T-helper 2 cell (primary cell): ENCODE results near the gene MBOAT1.

ENCODE experiments used
- DNase-seq, 5 experiments: peaks; one replicate each; pipeline versions ENCODE4 v3.0.0 to v3.0.0-alpha.2; 2012 to 2022

Gene MBOAT1

DNA sequence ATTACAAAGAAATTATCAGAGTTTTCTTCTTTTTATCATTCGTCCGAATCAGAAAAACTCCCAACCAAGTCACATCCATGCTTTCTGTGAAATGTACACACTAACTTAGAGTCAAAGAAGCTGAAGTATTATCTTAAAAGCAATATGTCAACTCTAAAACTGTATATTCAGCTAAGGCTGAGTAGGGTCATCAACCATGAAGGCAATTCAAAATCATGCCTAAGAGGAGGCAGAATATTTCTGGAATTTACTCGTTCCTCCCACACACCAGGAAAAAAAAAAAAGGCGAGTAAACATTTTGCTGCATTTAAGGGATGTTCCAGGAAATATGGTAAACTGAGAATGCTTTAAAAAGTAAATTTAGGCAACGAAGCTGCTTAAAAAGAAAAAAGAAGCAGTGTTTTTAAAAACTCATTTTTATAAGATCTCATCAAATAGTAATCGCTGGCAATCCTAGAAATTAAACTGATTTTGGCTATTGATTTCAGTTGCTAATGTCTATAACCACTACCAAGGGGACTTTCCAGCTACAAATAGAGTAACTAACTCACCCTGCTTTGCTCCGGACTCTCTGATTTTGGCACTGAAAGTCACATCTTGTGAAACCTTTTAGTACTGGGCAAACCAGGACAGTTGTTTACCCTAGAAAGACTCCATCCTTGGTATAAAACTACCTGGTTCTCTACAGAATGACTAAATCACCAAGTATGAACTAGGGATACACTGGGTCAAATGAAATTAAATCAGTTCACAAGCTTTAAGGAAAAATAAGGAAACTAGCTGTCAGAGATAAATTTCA is 82.8 kb downstream of the MBOAT1 start:
- no peak for DNase-seq

DNA sequence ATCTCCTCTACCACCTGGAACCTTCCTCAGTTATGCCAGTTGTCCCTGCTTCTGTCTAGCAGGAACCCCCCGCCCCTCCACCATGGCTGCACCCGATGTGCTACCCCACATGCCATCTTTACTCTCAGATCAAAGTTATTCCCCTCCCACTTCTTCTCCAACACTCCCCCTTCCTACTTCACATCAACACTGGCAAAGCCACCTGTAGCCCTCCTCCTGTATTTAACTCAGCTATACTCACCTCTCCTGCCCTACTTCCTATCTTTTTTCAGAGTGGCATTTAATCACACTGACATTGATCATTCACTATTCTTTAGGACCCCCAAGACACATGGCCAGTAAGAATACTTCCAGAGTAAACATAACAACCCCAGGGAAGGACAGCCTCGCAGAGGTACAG is 84.3 kb downstream of the MBOAT1 start:
- DNase-seq, result no peak

DNA sequence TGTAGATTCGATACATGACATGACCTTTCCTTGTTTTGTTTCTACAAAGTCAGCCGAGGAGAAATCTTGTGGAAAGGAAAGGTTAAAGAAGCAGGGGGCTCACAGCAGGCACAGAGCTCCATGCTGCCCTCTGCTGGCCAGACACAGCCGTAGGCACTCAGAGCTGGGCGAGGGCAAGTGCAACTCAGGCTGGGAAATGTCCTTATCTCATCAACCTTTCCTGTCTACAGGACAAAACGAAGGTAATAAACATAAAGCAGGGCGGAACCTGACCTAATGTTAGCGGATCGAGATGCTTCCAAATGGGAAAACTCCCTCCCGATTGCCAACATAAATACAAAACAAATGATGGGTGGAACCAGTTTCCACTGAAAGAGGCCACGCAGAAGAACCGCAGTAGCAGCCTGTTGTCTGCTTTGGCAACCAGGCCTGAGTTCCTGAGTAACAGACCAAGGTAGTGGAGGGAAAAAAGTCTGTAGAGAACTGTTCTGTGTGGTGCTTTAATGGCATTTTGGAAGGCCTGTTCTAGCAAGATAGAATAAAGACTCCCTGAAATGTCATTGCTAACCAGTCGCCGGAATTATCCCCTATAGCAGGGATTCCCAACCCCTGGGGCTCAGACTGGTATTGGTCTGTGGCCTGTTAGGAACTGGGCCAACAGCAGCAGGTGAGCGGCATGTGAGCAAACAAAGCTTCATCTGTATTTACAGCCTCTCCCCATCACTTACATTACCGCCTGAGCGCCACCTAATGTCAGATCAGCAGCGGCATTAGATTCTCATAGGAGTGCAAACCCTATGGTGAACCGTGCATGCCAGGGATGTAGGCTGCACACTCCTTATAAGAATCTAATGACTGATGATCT is 85.2 kb downstream of the MBOAT1 start:
- DNase-seq, result peak; percentile 2 to 59 (median 40)

DNA sequence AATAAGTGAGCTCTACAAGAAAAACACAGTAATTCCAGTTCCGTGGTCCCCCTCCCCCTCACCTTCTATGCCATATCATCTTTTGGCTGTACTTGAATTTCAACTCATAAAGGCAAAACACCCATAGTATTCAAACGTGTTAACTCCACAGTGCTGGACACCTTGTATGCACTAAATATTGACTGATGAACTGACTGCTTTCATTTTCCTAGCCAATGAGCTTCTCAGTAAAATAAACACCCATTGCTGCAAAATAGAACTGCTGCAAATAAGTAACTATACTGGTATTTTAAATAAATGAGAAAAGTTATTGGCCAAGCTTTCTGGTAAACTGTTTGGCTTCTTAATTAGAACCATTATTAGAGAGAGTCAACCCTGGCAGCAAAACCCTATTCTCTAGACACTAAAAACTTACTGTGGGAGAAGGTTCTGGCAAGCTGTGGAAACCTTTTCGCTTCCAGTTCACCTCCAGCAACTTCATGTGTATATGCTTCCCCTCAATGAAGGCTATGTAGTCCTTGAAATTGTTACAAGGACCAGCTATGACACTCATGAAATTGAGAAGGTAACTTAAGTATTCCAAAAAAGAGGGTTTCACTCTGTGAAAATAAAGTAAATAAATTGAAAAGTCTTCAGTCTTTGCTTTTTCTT is 86.0 kb downstream of the MBOAT1 start:
- no peak for DNase-seq

DNA sequence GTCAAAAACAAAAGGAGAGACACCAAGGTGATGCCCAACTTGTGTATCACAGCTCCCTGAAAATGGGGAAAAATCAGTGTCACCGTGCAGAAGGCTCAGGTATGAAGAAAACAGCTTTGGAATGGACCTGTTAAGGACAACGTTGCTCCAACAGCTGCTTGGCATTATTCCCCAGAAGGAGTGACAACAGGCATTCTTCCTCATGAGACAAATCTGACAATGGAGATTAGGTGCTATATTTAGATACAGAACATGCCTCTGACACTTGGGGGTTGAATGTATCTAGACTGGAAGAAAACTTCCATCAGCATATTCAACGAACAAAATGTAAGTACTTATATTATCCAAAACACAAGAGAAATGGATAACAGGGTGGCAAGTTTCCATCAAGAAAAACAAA is 87.7 kb downstream of the MBOAT1 start:
- no peak for DNase-seq

DNA sequence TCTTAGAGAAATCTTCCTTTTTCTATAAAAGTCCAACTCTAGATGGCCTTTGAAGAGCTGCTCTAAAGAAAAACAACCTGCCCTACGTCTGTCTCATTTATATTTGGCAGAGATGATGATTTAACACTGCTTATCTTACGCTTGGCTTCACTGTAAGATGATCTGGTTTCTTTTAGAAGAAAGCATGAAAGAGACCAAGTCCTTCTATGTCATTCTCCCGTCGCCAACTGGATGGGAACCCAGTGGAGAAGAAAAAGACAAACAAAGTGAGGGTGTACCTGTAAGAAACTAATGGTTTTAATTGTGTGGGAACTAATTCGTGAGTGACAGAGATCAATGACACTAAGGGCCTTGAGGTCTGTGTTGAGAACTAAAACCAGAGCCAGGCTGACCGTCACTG is 92.8 kb downstream of the MBOAT1 start:
- DNase-seq, result no peak

DNA sequence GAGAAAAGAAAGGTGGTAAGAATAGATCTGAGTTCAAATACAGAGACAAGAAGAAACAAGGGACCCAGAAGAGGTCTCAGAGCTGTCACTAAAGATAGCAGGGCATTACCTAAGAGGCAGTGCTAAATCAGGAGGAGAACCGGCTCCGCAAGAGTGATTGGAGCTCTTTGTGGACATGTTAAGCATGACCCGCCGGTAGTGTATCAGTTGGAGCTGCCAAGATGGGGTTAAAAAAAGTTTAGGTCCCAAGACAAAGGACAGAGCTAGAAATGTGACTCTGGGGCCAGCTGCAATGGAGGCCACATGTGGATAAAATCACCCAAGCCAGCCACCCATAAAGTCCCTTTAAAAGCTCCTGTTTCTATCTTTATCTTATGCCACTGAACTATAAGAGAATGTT is 93.4 kb downstream of the MBOAT1 start:
- no peak for DNase-seq

DNA sequence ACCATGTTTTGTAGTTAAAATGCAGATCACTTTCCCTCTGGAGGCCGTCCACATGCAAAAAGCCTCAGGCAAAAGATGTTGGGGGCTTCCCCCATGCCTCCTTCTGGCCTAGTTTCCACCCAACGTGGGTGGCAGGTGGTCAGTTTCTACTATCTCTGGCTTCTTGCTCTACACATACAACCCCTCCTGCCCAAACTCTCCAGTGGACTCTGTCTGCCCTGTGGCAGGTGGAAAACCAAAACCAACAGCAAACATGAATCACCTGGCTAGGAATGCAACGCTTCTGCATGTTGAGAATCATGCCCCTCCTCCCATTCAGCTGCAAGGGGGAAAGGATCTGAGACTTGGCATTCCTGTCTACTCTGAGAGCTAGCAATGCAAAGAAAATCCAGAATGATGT is 94.8 kb downstream of the MBOAT1 start:
- DNase-seq, result no peak

DNA sequence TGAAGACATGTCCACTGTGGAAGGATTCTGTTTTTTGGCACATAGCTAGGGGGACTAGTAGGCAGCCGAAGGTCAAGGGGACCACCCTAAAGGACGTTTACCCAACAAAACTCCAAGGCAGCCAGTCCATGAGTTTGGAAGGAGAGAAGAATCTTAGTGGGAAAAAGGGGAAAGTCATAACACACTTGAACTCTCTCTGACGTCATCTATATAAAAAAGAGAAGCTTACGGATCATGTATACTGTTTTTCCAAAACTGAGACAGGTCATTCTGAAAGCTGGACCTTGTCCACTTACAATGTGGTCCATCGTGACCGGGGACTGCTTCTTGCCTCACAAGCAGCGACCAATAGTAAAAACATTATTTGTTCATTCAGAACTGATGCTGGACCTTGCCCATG is 95.5 kb downstream of the MBOAT1 start:
- no peak for DNase-seq

DNA sequence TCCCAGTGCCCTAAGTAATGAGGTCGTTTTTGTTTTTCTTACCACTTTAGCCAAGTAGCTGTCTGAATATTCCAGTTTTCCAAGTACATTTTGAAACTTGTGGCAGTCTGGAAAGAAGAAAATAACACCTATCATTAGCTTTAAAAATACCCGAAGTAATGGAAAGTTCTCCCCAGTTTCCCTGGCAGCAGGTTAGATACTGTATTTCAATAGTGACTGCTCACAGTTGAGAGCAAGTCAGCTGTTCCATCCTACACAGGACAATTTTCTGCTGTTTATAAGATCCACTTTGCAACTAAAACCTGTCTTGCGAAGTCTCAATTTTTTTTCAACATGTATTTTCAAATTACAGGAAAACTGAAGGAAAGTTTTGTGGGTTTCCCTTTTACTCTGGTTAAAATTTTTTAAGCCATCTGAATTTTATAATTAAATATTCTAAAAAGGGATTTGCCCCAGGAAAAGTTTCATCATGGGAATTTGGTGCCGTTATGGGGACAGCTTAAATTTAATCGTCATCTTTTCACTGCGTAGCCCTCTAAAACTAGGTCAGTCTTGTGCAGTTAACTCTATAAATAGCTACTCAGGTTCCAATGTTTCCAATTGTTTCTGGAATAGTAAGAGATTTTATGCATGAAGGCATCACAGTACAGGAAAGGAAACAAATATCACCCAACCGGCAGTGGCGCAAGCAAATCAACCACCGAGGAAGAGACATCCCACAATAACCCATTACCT is 96.9 kb downstream of the MBOAT1 start:
- DNase-seq, result no peak

DNA sequence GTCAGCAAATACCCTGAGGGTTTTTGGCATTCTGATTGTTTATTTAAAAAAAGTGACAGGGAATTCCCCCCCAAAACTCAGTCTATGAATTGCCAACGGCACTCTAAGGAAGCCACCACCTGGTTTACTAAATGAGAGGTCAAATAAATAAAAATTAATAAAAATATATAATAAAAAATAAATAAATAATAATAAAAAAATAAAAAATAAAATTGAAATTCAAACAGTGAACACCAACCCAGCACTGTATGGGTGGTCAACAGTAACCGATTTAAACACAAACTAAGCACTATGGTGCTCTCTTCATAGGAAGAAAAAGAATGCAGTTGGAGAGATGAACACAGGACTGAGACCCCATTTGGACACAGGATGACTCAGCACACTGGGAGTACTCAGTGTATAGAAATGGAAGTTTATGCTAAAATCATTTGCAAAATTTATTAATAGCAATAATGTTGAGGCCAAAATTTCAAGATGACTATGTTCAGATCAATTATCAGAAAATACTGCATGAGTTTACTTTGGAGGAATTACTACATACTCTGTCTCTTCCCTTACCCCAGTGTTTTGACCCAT is 98.5 kb downstream of the MBOAT1 start:
- no peak for DNase-seq

DNA sequence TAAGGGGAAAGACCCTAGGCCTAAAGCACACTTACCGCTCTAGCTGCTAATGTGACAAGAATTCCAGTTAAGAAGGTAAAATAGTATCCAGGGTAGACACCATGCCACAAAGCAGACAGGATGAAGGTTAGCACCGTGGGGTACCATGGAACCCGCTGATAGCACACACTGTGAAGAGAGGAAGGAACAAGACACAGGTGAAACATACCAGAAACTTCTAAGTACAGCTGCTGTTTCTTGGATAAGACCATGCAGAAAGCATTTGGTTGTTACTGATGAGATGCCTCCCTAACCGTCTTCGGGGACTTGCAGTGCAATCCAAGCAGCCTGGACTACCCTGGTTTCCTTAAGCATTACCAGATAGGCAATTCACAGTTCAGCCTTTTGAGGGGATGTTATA is 99.4 kb downstream of the MBOAT1 start:
- no peak for DNase-seq

DNA sequence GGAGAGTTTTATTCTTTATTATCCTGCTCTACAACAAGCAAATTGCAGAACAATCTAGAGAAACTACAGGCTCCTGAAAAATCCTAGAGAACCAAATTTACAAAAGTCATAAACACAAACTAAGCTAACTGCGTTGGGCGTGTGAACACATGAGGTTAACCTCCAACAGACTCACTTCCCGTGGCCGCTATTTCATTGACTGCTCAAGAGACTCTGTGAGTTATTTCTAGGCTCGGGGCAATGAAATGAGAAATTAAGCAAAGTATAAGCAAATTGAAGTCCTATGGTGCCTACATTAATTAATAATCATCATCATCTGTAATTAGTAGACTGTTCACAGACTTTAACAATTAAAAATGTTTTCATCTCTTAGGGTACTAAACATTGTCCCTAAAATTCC is 100.0 kb downstream of the MBOAT1 start:
- DNase-seq, result no peak

DNA sequence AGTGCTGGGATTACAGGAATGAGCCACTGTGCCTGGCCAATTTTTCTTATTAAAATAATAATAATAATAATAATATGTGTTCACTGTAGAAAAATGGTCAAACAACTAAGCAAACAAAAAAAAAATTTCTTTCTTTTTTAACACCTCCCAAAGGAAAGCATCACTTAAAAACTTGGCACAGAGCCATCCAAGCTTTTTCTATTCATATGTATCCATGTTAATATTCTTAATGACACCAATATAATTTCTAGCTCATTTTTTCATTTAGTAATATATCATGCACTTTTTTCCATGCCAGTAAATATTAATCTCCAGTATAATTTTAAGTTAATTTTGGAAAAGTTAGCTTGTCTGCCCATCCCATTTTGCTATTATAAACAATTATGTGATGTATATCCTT is 101.8 kb downstream of the MBOAT1 start:
- DNase-seq, result no peak

DNA sequence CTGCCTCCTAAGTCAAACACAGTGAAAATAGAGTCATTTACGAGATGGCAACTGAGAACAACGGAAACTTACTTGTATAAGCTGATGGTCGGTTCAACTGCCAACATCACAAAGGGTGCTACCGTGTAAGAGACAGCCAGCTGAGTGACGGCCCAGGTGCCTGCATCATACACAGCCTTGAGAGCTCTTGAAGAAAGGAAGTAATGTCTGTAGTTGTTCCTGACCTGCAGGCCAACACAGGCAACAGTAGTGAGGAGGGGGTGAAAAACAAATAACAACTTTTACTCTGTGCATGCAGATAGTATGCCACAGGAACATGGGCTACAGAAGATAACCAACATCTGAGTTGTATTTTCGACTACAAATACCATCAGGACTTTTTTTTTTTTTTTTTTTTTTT is 102.7 kb downstream of the MBOAT1 start:
- no peak for DNase-seq

DNA sequence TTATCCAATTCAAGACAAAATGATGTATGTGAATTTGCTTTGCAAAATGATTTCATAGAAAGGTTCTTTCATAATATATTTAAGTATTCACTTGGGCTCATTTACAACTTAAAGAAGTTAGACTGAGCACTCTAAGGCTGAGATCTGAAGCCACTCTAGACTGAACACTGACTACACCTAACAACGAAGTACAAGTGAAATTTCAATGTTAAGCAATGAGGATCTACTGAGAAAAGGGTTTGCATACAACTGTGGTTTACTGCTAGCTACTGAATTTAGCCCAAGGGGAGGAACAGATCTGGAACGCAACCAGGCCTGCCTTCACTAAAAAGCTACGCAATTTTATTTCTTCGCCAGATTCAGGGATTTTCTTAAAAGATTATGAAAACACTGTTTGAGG is 106.4 kb downstream of the MBOAT1 start:
- no peak for DNase-seq

DNA sequence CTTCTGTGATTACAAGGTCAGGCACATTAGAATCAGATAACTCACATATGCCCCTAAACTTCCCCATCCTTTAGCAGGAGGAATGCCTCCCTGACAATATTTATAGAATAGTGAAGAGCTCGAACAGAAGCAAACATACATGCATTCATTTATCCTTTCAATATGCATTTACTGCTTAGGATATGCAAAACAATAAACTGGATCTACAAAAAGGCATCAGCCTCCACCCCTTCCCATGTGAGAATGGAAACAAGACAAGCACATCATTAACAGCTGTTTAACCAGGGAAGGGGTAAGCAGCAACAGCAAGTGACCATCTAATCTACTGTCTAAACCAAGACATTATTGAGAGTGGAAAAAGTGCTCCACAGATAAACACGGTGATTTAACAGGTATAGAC is 107.6 kb downstream of the MBOAT1 start:
- no peak for DNase-seq

DNA sequence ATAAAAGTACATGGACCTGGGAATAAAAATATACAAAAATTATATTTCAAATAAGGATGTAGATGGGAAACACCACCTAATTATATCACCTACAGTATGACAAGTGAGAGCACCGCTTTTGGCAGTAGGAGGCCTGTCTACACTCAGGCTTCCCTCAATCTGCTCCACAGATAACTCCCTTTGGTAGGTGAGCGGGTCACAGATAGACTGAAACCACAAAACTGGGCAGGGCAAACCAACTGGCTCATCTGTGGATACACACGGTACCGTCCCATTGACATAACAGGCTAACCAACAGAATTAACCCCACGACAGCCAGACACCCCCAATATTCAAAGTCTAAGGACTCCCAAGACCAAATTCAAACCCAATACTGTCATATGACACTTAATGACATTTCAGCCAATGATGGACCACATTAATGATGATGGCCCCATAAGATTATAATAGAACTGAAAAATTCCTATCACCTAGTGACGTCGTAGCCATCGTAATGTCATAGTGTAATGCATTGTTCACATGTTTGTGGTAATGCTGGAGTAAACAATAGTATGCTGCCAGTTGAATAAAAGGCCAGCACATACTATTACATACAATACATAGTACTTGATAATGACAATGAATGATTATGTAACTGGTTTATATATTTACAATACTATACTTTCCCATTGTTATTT is 109.7 kb downstream of the MBOAT1 start:
- DNase-seq, result no peak

DNA sequence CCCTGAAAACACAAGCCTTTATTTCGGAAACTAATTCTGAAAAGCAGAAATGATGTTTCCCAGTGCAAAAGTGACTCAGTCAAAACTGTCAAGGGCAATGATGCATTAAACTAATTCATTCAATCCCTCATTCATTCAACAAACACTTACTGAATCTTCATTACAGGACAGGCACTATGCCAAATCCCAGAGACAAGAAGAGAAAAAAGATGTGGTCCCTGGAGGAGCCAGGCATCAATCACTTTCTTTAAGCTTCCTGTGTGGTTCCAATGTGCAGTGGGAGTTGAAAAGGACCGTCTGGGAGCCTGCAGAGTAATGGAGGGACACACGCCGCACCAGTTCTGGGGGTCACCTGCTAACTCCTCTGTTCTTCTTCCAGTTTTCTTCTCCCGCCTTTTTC is 113.1 kb downstream of the MBOAT1 start:
- DNase-seq, result no peak

DNA sequence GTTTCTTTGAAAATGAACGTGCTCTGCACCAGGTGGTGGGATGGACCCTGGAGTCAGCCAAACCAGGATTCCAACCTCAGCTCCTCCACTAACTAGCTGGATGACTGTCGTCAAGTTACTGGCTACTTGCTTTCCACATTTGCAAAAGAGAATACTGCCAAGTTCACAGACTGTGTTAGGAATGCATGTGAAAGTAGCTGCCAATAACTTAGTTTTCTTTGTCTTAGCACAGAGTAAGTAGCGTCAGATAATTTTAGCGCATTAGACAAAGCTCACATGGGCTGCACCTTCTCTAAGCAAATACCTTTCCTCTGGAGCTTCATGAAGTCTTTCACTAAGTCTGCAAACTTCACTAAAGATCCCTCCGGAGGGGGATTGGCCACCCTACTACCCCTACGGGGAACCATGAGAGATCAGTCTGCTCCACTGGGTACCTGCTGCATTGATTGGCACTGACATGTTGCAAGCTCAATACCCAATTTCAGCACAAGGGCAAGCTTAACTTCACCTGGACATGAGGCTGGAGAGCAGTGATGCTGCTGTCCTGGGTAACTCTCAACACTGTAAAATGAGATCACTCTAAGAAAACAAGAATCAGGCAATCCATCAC is 113.9 kb downstream of the MBOAT1 start:
- no peak for DNase-seq

DNA sequence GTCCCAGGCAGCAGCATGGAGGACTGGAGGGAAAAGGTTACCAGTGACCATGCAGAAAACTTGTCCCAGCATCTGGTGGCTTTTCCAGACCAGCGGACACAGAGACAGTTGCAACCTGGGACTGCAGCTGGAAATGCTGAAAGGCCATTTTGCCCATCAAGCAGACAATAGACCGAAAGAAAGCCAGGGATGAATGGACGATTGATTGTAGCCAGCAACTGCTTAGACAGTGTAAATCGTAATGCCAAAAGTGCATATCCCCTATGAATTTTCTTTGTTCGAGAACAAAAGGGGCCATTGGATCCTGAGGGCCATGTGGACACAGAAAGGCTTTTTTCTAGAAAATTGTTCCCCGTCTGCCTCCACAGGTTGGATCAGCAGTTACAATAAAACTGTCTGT is 115.7 kb downstream of the MBOAT1 start:
- no peak for DNase-seq

DNA sequence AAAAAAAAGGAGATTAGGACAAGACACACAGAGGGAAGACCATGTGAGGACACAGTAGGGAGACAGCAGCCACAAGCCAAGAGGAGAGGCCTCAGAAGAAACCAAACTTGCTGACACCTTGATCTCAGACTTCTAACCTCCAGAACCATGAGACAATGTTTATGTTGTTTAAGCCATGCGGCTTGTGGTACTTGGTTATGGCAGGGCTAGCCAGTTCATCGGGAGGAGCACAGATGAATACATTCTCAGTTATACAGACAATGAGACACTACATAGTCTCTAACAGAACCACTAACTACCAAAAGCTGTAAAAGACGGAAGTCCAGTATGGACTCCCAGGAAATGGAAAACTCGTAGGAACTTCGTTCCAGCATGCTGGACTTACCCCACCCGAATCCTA is 116.8 kb downstream of the MBOAT1 start:
- DNase-seq, result no peak
